Measurements from ENCODE around the gene DNAH3.
"Not testable (repeated sequence)": the region's sequence is repeated elsewhere in the genome, so short reads cannot be mapped to it uniquely, and the experiment has no call there.

DNAH3 gene

DNA sequence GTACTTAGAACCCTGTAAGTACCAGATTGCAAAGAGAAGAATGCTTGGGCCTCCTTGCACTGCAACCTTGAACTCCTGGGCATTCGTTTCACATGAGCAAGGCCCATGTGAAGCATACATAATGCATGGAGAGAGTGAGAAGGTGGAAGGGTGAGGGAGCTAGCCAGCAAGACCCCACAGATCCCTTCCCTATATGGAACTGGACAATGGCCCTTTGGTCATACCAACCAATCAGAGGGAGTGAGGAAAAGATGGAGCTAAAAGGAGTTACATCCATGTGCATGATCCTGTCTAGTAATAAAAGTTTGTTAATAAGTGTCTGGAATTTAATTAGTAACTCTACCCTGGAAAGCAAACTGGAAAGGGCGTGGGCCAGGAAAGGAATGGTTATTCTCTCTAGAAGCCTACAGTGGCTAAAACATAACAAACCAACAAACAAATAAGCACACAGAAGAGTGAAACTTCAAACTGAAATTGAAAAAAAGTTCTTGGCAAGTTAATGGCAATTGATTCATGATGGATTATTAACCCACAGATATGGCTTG is 29.6 kb downstream of the DNAH3 start:
- no peak for DNase-seq (ENCODE audit: low spot score)

DNA sequence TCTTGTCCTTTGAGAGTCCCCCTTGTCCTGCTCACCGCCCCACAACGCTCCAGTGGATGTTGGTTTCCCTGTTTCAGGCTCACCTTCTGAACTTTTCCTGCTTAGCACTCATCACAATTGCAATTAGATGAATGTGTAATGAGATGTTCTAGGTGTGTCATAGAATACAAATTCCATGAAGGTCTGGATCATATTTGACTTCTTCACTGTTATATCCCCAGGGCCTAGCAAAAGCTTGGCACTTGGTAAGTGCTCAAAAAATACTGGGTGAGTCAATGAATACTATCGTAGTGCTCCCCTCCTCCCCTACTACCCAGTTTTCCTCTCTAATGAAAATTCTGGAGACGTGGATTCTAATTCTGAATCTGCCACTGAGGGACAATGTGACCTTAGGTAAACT is 33.1 kb downstream of the DNAH3 start:
- DNase-seq (ENCODE audit: low spot score) = no peak

DNA sequence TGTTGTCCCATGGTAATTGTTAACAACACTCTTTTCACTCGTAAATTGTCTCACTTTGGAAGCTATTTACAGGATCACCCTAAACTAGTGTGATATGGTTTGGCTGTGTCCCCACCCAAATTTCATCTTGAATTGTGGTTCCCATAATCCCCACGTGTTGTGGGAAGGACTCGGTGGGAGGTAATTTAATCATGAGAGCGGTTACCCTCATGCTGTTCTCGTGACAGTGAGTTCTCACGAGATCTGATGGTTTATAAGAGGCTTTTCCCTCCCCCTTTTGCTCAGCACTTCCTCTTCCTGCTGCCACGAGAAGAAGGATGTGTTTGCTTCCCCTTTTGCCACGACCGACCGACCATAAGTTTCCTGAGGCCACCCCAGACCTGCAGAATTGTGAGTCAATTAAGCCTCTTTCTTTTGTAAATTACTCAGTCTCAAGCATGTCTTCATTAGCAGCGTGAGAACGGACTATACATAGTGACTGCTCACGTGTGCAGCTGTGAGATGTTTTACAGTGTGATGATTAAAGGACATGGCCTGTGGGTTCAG is 34.4 kb downstream of the DNAH3 start:
- DNase-seq (ENCODE audit: low spot score) = no peak

DNA sequence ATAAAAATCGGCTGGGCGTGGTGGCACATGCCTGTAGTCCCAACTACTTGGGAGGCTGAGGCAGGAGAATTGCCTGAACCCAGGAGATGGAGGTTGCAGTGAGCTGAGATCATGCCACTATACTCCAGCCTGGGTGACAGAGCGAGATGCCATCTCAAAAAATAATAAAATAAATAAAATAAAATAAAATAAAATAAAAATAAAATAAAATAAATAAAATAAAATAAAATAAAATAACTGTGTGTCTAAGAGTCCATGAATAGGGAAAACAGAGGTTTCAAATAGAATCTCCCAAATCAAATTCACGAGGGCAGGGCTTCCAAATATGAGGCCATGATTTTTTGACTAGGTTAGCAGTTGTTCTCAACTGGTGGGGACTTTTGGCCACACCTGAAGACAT is 35.1 kb downstream of the DNAH3 start:
- DNase-seq (ENCODE audit: low spot score) = not testable (repeated sequence)

DNA sequence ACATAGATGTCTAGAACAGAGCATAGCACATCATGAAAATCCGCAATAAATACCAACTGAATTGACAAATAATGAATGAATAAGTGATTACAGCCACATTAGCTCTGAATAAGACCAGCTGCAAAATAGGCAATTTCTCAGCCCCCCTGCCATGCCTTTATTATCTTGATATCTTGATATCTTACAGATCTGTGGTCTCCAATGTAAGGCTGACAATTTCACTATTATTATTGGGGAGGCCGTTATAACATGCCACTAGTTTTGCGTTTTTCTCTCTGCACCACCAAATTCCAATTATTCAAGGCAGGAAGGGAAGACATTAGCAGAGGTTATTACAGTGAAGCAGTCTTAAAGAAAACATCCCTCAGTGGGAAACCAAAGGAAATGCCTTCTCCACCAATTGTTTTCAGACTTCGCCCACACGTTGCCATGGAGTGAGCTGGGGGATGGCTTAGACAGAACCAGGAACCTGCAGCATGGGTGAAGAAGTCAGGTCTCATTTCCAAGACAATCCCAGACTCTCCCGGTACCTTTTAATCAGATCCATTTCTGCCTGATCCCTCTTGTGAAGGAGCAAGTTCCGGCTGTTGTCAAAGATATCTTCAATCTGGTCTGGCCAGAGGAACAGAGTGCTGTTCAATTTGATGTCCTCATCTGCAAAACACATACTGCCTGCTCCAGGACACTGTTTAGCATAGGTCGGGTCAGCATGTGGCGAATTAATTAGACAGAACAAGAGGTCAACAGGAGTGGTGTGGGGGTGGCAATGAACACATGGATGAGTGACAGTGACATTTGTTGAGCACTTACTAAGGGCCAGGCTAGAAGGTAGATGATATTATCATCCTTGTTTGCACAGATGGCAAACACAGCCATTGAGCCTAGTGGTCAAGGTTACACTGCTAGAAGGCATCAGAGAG is 46.4 kb downstream of the DNAH3 start:
- no peak for DNase-seq (ENCODE audit: low spot score)

DNA sequence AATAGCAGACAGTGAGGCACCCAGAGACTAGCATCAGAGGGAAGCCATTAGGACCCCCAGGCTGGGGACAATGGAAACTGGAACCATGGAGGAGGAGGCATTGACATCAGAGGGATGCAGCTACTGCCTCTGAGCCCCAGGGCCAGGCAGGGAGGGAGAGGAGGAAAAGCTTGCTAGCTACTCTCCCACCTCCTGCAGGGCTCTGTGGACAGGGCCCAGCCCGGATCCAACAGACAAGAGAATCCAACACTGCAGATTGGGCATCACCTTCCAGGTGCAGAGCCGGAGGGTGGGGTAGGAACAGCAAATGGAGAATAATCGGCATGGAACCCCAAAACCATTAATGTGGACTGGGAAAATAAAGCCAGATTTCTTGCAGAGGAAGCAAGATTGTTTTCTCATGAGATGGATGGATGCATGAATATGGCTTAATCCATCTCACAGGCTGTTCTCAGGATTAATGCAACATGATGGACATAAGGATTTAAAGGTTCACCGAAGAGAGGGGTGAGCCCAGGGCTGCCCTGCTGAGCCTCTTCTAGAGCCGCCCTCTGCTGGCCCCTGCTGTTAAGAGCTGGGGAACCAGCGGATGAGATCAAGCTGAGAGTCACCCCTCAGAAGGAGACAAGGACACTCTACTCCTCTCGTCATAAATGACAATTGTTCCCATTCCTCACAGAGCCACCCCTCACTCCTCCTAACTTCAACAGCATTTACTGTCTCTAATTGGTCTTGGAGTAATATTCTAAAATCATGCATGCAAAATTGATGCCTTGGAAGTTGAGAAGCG is 48.8 kb downstream of the DNAH3 start:
- DNase-seq (ENCODE audit: low spot score) = no peak

DNA sequence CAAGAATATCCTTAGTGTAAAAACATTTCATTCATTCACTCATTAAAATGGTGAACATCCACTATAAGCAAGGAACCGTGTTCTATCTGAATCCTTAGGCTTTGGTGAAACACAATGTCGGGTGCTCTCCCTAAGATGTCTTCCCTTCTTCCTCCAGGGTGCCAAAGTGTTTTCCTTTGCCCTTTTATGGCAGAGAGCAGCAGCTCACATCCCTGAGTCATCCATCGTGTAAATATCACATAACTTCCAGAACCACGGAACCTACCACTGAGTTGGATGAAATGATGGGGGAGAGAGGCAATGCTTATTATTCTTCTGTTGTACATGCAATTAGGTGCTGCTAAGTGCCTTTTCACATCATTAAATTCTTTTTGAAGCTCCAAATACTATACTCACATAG is 50.2 kb downstream of the DNAH3 start:
- no peak for DNase-seq (ENCODE audit: low spot score)

DNA sequence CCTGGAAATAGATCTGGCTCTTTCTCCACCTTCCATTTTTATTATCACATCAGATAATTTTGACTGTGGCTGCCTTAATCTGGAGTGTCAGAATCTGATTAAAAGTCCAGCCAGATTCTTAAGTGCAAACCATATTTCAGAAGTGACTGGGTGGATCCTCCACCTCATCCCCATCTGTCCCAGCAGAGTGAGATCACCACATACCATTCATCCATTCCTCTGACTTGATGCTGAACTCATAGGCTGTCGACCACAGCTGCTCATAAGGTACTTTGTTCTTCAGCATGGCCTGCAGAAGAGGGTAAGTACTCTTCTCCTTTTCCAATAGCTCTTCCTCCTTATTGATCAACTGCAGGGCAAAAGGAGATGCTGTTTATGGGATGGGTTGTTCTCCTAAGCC is 53.5 kb downstream of the DNAH3 start:
- DNase-seq (ENCODE audit: low spot score) = no peak

DNA sequence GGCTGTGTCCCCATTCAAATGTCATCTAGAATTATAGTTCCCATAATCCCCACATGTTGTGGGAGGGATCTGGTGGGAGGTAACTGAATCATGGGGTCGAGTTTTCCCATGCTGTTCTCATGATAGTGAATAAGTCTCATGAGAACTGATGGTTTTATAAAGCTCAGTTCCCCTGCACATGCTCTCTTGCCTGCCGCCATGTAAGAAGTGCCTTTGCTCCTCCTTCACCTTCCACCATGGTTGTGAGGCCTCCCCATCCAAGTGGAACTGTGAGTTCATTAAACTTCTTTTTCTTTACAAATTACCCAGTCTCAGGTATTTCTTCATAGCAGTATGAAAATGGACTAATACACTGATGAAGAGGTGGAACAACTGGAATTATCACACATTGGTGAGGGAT is 55.9 kb downstream of the DNAH3 start:
- DNase-seq (ENCODE audit: low spot score) = not testable (repeated sequence)

DNA sequence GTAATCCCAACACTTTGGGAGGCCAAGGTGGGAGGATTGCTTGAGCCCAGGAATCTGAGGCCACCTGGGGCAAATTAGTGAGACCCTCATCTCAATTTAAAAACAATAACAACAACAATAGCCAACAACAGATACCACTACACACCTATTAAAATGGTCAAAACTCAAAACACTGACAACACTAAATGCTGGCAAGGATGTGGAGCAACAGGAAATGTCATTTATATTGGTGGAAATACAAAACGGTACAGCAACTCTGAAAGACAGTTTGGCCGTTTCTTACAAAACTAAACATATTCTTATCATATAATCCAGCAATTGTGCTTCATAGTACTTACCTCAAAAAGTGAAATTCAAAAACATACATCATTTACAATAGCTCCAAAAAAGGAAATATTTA is 57.7 kb downstream of the DNAH3 start:
- no peak for DNase-seq (ENCODE audit: low spot score)

DNA sequence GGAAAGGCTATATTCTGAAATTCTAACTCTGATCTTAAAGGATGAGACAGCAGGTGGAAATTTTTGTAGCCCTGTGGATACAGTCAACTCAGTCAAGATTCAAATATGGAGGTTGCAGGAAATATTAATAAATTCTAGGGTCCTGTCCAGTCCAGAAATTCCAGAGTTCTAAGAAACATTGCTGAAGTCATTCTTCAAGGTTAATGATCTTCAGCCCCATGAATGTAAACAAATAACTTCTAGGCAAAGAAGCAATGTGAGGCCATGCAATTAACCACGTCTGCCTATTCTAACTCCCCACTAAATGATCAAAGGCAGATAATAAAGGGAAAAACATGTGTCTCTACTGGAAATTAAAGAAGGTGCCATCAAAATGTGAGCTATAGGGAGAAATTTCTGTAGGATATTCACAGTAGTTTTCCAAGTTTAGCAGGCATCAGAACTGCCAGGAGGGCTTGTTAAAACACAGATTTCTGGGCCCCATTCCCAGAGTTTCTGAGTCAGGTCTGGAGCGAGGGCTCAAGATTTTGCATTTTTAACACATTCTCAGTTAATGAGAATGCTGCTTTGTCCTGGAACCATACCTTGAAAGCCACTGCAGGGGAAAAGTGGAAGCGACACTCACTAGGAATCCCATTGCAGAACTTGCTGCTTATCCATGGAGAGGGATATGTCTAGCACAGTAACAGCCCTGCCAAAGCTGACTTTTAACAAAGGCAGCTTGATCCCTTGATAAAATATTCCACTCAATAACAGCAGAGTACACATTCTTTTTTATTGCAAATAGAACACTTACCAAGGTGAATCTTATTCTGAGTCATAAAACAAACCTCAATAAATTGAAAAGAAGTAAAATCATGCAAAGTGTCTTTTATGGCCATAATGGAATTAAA is 61.8 kb downstream of the DNAH3 start:
- DNase-seq (ENCODE audit: low spot score) = no peak

DNA sequence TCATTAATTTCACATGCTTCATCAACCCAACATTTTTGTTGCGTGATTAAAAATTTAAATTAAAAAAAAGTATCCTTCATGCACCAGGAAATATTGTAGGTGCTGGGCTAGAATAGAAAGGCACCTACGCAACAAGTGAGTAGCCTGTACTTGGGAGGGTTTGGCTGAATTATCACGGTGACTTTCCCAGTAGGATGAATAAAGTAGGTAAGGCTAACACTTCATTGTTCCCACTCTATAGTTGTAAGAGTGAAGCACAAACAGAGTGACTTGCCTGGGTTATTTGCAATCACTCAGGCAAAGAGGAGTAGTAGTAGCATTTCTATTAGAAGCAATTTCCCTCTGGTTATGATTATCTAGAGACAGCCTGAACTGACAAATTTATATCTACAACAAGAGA is 62.5 kb downstream of the DNAH3 start:
- no peak for DNase-seq (ENCODE audit: low spot score)

DNA sequence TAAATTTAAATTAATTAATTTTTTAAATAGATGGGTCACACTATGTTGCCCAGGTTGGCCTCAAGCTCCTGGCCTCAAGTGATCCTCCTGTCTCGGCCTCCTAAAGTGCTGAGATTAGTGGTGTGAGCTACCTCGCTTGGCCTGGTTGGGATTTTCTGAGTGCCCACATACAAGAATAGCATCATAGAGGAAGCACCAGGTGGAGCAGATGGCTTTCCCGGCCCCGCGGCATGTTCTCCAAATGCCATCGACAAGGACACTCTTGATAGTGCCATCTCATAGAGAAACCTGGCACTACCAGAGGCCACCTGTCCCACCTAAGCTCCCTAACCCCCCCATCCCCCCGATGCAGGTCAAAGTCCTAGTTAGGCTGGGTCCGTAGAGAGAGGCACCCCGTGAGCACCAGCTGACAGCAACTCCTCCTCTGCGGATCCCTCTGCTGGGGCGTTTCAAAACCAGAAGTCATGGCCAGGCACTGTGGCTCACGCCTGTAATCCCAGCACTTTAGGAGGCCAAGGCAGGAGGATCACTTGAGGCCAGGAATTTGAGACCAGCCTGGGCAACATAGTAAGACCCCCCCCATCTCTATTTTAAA is 65.9 kb downstream of the DNAH3 start:
- DNase-seq (ENCODE audit: low spot score) = no peak

DNA sequence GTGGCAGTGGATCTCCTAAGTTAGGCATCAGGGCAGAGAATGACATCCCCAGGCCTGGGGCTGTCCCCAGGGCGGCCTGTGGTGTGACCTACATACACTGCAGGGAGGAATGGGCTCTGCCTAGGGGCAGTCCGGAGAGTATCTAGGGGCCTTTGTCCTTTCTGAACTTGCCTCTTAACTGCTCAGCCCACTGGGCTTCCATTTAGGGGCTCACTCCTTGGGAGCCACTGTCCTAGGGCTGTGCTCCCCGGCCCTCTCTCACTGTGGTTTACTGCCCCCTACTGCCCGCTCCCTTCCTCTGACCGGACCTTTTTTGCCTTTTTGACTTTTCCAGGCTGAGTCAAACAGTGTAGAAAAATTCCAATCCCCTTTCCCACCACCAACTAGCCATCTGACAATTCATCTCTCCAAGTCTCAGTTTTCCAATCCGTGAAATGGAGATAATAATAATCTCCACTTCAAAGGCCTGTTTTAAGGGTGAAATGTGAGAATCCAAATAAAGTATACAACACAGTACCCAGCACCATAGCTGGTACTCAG is 66.8 kb downstream of the DNAH3 start:
- DNase-seq (ENCODE audit: low spot score) = peak; percentile 45

DNA sequence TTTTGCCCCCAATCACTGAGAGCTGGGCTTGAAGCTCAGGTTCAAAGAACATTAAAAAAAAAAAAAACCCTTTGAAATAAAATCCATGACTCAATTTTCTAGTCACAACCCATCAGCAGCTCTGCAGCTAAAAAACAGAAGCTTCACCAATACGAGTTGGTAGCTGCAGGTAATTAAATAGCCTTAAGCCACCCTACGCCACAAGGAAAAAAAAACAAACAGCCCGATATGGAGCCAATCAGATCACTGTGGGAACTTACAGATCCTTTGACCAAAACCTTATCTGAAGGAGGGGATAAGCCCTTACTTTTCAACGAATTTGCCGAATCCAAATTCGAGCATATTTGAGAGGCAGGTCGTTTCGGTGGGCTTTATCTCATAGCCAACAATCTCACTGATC is 69.3 kb downstream of the DNAH3 start:
- DNase-seq (ENCODE audit: low spot score) = no peak

DNA sequence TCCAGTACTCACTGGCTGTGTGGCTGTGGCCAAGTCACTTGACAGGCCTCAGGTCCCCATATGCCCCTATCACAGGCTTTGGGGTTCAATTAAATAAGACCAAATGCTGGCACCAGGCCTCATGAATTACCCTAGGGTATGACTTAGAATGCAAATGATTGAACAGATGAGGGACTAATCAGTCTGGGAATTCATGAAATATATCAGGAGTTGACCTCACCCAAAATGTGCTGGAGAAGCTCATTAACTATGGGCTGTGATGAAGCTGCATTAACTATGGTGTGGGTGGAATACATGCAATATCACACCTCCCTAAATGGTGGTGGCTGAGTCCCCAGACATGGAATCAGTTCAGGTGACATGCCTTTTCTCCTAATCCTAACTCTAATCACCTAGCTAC is 72.1 kb downstream of the DNAH3 start:
- no peak for DNase-seq (ENCODE audit: low spot score)

DNA sequence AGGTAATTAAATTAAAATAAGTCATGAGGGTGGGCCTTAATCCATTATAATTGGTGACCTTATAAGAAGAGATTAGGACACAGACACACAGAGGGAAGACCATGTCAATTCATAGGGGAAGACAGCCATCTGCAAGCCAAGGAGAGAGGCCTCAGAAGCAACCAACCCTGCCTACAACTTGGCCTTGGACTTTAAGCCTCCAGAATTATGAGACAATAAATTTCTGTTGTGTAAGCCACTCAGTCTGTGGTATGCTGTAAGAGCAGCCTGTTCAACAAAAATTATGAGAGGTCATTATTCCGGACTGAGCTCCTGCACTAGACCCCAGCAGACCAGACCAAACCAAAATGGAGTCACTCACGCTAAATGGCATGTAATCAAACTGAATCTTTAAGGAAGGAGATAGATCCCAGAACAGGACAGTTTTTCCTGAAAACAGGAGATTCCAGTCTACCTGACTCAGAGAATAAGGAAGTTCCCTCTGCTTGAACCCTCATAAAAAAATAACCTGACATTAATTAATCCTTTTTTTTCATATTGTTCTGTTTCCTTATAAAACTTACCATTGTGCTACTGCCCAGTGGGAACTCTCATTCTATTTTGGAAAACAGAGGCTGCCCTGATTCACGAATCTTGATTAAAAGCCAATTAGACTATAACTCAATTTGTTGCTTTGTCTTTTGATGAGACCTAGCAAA is 74.3 kb downstream of the DNAH3 start:
- no peak for DNase-seq (ENCODE audit: low spot score)

DNA sequence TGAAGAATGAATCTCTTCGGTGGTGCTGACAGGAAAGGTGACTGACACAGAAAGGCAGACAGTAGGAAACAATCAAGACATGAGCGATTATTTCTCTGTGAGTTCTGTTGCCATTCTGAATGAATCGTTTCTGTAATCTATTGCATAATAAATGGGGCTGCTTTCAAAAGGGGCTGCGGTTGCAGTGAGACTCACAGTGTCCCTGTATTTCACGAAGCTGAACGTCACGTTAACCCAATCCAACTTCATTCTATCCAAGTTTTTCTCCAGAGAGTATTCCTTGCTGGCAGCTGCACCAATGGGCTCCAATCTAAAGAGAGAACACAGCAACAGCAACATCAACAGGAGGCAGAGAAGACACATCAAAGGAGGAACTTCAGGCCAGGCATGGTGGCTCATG is 75.4 kb downstream of the DNAH3 start:
- DNase-seq (ENCODE audit: low spot score) = no peak

DNA sequence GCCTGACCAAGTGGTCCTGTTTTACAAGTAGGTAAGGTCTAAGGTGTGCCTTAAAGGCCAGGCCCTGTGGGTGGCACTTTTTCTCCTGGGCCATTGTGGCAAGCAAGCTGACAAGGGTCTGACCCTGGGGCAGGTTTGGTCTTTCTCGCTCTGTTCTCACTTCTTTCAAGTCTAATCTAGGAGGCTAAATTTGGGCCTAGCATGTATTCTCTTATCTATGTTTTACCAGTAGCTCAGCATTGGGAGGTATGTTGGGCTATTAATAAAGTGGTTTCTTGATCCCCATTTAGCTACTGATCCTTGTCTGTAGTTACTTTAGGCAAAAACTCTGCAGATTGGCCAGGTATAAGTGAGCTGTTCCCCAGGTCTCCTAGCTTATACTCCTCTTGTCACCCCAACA is 77.7 kb downstream of the DNAH3 start:
- no peak for DNase-seq (ENCODE audit: low spot score)

DNA sequence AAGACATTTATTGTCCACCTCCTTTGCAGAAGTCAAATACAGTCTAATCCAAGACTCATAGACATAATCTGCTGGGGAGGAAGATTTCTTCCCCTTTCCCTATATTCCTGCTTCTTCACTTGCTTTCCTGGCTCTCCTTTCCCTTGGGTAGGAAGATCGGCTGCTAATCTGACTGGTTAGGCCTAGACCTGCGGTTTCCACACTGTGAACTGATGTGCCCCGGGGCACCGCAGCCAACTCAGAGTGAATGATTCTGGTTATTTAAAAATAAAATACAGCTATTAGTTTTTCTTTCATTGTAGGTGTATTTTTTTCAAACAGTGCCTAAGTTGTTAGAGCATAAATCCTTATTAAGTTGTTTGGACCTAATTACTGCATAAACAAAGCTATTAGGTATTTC is 78.9 kb downstream of the DNAH3 start:
- DNase-seq (ENCODE audit: low spot score) = no peak
